ENCODE measurements around the gene ARPC1A.

DNA sequence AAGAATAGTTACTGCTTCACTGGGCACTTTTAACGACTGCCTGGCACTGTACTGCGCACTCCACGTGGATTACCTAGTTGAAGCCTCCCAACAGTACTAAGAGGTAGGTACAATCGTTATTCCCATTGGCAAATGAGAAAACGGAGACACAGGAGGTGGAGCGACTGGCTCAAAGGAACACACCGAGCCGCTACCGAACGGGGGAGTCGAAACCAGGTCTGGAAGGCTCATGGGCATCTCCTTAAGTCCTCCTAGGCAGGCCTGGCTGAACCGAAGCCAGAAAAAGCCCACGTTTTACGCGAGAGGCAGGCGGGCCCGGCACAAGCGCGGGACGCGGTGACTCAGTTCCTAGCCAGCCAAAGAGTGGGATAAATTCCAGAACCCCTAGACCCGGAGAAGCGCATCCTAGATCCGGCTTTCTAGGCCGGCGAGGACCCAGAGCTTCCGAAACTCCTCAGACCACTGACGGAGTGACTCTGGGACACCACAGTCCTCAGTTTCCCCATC, 82.2 kb downstream of the ARPC1A start:
- TF ChIP-seq, protein P1, sequence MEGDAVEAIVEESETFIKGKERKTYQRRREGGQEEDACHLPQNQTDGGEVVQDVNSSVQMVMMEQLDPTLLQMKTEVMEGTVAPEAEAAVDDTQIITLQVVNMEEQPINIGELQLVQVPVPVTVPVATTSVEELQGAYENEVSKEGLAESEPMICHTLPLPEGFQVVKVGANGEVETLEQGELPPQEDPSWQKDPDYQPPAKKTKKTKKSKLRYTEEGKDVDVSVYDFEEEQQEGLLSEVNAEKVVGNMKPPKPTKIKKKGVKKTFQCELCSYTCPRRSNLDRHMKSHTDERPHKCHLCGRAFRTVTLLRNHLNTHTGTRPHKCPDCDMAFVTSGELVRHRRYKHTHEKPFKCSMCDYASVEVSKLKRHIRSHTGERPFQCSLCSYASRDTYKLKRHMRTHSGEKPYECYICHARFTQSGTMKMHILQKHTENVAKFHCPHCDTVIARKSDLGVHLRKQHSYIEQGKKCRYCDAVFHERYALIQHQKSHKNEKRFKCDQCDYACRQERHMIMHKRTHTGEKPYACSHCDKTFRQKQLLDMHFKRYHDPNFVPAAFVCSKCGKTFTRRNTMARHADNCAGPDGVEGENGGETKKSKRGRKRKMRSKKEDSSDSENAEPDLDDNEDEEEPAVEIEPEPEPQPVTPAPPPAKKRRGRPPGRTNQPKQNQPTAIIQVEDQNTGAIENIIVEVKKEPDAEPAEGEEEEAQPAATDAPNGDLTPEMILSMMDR (IDR thresholded peaks at IDR 0.05; ENCODE audit: insufficient read depth, low read depth, low read length) = no peak
- no peak for TF ChIP-seq EZH2 (IDR thresholded peaks at IDR 0.05; ENCODE audit: insufficient read depth, low read length)
